GM19328 (cell line): ENCODE results near the gene LYG1.
"Not testable (repeated sequence)": the region's sequence is repeated elsewhere in the genome, so short reads cannot be mapped to it uniquely, and the experiment has no call there.

Experiments used
- ATAC-seq: cut with Tn5 transposase; IDR thresholded peaks from one replicate; pipeline ENCODE4 v1.9.1; 2021; ENCODE audit warnings: mild to moderate bottlenecking, moderate library complexity; ENCODE audit not compliant: unreplicated experiment

The LYG1 gene

GRCh38 chr2:99278195-99278765 is 22.7 kb downstream of the LYG1 start:
- ATAC-seq = not testable (repeated sequence)

- no peak for ATAC-seq
Observed at GRCh38 chr2:99275882-99276281, 25.1 kb downstream of the LYG1 start.

- ATAC-seq = no peak
Observed at GRCh38 chr2:99261242-99261641, 39.8 kb downstream of the LYG1 start.

GRCh38 chr2:99260184-99260583 is 40.8 kb downstream of the LYG1 start:
- no peak for ATAC-seq

- no peak for ATAC-seq
Observed at GRCh38 chr2:99259465-99259864, 41.5 kb downstream of the LYG1 start.

- no peak for ATAC-seq
Observed at GRCh38 chr2:99256677-99257076, 44.3 kb downstream of the LYG1 start.

GRCh38 chr2:99255491-99256318 is 45.3 kb downstream of the LYG1 start, which contains the start of gene LYG2:
LYG2 (minus strand) TSS chr2:99255666; CDS start chr2:99254260, 1,406 bp downstream.
- no peak for ATAC-seq

- no peak for ATAC-seq
Observed at GRCh38 chr2:99249951-99250350, 51.0 kb downstream of the LYG1 start.

GRCh38 chr2:99242151-99242550 is 58.8 kb downstream of the LYG1 start:
- no peak for ATAC-seq

- ATAC-seq = no peak
Observed at GRCh38 chr2:99240431-99240830, 60.6 kb downstream of the LYG1 start.

- ATAC-seq = no peak
Observed at GRCh38 chr2:99238599-99238998, 62.4 kb downstream of the LYG1 start.
